Measurements from ENCODE around the gene ETV6.

ETV6 gene

GRCh38 chr12:11812586-11813437, 163.3 kb downstream of the ETV6 start:
- DNase-seq, result no peak

GRCh38 chr12:11813438-11813813, 164.0 kb downstream of the ETV6 start:
- DNase-seq, result no peak

GRCh38 chr12:11814374-11814773, 164.9 kb downstream of the ETV6 start:
- peak; percentile 16 to 25 for DNase-seq

DNA sequence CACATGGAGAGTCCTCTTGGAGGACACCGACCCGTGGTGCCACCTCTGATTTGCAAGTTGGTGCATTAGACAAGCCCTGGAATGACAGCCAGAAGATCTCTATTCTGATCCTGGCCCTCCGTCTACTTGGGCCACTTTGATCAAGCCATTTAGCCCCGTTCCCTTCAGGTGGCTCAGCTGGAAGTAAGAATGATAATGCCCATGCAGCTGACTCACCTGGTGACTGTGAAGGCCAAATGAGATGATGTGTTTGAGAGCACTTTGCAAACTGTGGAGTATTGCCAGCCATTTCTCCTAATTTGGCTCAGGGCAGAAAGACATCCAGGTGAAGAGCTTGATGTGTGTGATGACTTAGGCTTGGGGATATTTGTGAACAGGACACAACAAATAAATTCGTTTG, 165.9 kb downstream of the ETV6 start:
- no peak for DNase-seq

DNA sequence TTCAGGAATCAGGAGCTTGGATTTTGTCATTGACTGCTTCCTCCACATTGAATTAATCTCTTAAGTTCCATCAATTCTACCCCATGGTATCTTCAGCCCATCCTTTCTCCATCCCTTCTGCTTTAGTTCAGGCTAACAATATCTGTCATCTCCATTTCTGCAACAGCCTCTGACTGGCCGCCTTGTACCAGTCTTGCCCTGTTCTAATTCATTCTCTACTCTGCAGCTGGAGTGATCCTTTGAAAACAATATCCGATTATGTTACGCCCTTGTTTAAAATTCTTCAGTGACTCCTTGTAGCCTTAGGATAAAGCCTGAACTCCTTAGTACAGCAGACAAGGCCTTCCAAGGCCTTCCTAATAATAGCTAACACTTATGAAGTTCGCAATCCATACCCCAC, 170.2 kb downstream of the ETV6 start:
- no peak for DNase-seq

DNA sequence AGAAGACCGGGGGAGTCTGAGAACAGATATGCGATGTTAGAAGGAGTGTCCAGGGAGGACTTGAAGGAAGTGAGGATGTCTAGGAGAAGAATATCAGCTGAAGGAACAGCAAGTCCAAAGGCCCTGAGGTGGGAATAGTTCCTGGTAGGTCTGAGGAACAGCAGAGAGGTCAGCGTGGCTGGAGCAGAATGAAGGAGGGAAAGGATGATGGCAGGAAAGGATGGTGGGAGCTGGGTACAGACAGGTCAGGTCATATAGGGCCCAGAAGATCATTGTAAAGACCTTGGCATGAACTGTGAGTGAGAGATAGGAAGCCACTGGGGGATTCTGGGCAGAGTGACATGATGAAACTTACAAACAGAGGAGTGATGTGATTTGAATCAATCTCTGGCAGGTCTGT, 171.0 kb downstream of the ETV6 start:
- no peak for DNase-seq

GRCh38 chr12:11821386-11822080, 172.1 kb downstream of the ETV6 start:
- no peak for DNase-seq

DNA sequence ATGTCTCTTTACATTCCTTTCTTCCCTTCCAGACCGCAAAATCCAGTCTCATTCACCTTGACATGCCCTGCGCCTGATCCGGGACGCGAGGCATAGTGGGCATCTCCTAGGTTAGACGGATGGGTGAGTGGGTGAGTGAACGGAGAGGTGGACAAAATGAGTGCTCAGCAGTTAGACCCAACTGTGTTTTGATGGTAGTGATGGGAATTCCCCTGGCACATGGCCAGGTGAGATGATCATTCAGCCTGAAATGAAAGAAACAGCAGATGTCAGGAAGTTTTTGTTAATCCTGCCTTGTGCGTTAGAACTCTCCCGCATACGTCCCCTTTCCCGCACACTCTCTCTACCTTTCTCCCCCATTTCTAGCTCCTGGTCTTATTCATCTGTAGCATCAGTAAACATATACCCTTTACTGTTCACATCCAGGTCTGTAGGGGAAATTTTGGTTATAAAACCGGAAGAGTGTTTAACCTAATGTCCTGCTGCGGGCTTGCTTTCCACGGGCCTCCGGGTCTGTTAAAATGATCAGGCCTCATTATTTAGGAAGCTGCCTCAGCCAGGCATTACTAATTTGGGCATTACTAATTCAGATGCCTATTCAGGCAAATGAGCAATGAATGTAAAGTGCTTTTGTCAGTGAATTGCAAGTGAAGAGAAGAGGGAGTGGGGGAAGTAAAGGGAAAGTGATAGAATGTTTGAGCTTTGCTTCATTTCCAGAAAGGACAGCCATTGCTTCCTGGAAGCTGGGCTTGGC, 172.8 kb downstream of the ETV6 start:
- peak; percentile 63 to 64 for DNase-seq

DNA sequence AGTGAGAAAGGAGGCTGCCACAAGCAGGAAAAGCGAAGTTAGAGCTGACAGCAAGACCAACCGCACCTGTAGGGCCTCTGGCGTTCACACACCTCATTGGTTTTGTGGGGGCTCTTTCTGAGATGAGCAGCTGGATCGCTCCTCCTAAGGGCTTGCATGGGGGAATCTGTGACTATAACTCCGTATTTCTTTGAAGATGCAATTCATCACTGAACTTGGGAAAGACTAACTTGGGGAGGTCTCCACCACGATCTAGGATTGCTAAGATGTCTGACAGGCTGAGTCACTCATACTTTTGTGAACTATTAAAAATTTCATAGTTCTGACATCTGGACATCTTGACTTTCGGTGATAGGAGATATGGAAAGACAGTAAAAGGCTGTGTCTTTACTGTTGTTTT, 173.6 kb downstream of the ETV6 start:
- no peak for DNase-seq

- no peak for DNase-seq
Measured at GRCh38 chr12:11823593-11823992, 174.1 kb downstream of the ETV6 start.

DNA sequence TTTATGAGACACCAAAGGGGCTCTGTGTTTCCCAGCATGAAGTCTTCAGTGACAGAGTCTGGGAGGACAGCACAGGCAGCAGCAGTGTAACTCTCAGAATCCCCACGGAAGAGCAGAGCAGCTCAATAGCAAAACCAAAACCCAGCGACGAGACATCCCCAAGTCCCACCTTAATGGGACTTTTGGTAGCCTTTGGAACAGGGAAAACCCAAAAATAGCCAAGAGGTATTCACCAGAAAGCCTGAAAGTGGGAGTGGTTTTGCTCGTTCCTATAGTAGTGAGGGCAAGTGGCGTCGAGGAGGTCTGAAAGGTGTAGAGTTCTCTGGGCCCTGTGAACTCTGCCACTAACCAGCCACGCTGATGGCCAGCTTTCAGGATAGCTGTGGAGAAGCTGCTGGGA, 174.6 kb downstream of the ETV6 start:
- DNase-seq, result no peak

- DNase-seq, result no peak
Measured at GRCh38 chr12:11824736-11825135, 175.3 kb downstream of the ETV6 start.

DNA sequence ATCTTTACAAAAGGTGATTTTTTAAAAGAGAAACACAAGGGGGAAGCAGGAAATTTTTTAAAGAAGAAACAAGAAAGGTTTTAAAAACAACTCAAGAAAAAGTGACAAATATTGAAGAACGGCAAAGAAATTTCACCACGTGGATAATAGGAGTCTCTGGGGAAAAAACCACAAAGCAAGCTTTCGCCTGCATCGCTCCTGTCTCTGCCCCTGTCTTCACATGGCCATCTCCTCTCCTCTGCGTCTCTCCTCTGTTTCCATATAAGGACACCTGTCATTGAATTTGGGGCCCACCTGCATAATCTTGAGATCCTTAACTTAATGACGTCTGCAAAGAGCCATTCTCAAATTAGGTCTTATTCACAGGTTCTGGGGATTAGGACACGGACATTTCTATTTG, 175.8 kb downstream of the ETV6 start:
- no peak for DNase-seq

DNA sequence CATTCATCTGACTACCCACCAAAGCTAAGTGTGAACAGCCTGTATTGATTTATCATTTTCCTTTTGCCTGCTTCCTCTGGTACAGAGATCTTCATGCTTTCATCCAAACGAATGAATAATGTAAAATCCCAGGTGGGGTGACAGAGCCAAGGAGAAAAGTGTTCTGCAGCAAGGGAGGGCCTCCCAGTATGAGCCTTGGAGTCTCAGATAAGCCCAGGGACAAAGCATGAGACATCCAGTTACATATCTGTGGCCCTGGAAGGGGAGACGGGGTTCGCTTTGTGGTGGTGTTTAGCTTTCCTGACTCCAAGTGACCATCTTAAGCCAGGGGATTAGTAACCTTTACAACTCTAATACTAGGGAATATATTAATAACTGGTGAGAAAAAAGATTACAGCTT, 177.1 kb downstream of the ETV6 start:
- no peak for DNase-seq

- no peak for DNase-seq
Measured at GRCh38 chr12:11827091-11828061, 177.9 kb downstream of the ETV6 start.

DNA sequence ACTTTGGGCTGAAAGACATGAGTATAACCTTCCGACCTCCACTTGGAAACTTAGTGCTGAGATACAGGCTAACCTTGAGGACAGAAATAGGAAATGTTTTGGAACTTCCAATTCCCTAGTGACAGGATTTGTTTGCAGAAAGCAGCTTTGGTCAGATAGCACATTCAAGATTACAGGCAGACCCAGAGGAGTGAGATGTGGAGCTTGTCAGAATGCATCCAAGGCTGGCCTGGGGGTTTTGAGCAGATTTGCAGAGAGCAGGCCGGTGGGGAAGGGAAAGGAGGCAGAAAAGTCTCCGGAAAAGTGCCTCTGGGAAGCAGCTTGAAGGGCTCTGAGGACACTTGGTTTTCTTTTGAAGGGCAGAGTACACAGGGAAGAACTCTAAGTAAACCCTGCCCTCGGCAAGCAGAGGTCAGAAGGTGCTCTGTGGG, 180.3 kb downstream of the ETV6 start:
- DNase-seq, result no peak

- DNase-seq, result no peak
Measured at GRCh38 chr12:11830307-11830801, 180.9 kb downstream of the ETV6 start.

GRCh38 chr12:11832093-11832492, 182.6 kb downstream of the ETV6 start:
- no peak for DNase-seq

DNA sequence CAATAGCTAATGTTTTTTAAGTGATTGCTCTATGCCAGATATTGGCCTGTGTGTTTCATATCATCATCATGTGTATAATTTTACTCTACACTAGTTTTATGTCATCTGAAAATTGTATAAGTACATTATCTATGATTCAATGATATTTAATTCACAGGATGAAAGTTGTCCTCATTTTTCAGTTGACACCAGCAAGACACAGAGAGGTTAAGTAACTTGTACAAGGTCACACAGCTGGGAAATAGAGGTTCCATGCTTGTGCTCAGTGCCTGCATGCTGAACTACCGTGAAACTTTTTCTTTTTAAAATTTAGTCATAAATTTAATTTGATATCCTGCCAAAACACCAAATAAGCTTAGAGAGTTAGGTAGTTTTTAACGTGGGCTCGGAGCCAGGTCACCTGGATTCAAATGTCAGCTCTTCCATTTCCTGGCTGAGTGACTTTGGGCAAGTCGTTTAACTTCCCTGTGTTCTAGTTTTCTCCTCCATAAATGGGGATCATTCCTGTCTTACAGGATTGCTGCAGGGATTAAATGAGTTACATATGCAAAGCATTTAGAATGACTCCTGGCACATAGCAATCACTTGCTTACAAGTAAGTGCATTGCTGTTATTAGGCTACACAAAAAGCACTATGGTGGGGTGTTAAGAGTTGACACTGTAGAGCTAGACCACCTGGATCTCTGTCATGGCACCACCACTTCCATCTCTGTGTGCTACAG, 183.9 kb downstream of the ETV6 start:
- no peak for DNase-seq

DNA sequence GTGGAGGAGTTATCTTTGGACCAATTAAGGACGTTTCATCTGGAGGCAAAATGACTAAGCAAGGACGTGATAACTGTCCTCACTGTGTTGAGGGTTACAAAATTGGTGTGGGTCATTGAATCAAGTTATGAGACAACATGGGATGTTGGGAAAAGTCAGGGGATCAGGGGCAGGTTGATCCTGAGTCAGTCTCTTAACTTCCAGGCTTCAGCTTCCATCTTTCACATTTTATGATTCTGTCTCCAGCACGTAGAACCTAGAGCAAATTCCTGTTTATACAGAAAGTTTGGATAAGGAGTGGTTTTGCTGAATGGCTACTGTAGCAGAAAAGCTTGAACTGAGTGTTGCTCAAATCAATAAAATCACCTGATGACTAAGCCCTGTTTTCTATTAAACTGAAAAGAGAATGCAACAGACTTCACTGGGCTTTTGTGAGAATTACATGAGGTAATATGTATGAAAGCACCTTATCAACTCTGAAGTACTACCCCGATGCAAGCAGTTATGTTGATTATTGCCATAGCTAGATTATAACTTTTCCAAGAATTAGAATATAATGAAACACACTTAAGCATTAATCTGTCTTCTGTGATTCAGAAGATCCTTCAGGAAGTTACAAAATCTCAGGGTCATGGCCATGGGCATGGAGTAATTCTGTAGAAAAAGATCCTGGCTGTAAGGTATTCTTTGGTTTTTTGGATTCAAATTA, 184.8 kb downstream of the ETV6 start:
- no peak for DNase-seq

DNA sequence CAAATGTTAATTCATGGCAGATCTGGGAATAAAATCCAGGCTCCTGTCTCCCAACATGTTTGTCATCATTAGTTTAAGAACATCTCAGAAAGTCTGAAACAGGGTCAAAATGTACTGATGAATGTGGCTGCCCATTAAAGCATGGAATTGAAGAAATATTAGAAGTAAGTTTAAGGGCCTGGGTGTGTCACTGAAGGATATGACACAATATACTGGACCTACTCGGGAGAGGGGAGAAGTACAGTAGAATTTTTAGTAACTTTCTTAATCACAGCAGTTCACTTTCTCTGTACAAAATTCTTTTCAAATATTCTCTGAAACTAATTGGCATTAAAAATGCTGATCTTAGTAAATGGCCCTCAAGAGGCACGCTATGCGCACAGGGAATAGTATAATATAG, 185.5 kb downstream of the ETV6 start:
- DNase-seq, result no peak

Data from activated CD4-positive, alpha-beta T cell treated with anti-CD3 and anti-CD28 coated beads for 4 hours (primary cell).